HEK293 (cell line): ENCODE results near the gene KCNIP2.

Experiments used
- EGR2 ChIP-seq: fragments of 450-650 bp; formaldehyde crosslinking; IDR thresholded peaks from 2 replicates; pipeline ENCODE4 v1.5.1; 2016; ENCODE audit warnings: low read depth, missing biosample characterization, missing genetic modification characterization
- HOXD13 ChIP-seq: sonication (generic); formaldehyde crosslinking; IDR thresholded peaks from 2 replicates; pipeline ENCODE4 v1.8.0; 2022; ENCODE audit warnings: missing genetic modification reagents, borderline replicate concordance
- KLF10 ChIP-seq: fragments of 450-650 bp; IDR thresholded peaks from 2 replicates; pipeline ENCODE4 v1.5.1; 2018; ENCODE audit warnings: missing biosample characterization, mild to moderate bottlenecking, missing genetic modification characterization
- KLF16 ChIP-seq: fragments of 450-650 bp; formaldehyde crosslinking; IDR thresholded peaks from 2 replicates; pipeline ENCODE4 v1.5.1; 2017; ENCODE audit warnings: missing biosample characterization, missing genetic modification characterization
- KLF7 ChIP-seq: fragments of 450-650 bp; formaldehyde crosslinking; IDR thresholded peaks from 2 replicates; pipeline ENCODE4 v1.5.1; 2016; ENCODE audit warnings: missing biosample characterization, missing genetic modification characterization, borderline replicate concordance
- OVOL3 ChIP-seq: fragments of 450-650 bp; formaldehyde crosslinking; IDR thresholded peaks from 2 replicates; pipeline ENCODE4 v1.5.1; 2016; ENCODE audit warnings: missing biosample characterization, missing genetic modification characterization
- SP2 ChIP-seq: fragments of 450-650 bp; formaldehyde crosslinking; IDR thresholded peaks from 2 replicates; pipeline ENCODE4 v1.5.1; 2016; ENCODE audit warnings: missing biosample characterization, missing genetic modification characterization
- SP7 ChIP-seq: fragments of 450-650 bp; formaldehyde crosslinking; IDR thresholded peaks from 2 replicates; pipeline ENCODE4 v1.5.1; 2016; ENCODE audit warnings: missing biosample characterization, missing genetic modification characterization
- YY1 ChIP-seq: fragments of 450-650 bp; formaldehyde crosslinking; IDR thresholded peaks from 2 replicates; pipeline ENCODE4 v1.5.1; 2018; ENCODE audit warnings: missing biosample characterization, missing genetic modification characterization
- YY2 ChIP-seq: fragments of 450-650 bp; formaldehyde crosslinking; IDR thresholded peaks from 2 replicates; pipeline ENCODE4 v1.5.1; 2016; ENCODE audit warnings: missing biosample characterization, missing genetic modification characterization
- ZFHX2 ChIP-seq: fragments of 450-650 bp; formaldehyde crosslinking; conservative IDR thresholded peaks from 2 replicates; pipeline ENCODE4 v1.5.1; 2016; ENCODE audit warnings: missing biosample characterization, missing genetic modification characterization
- ZFP3 ChIP-seq: fragments of 450-650 bp; formaldehyde crosslinking; IDR thresholded peaks from 2 replicates; pipeline ENCODE4 v1.5.1; 2016; ENCODE audit warnings: low read depth, missing biosample characterization, missing genetic modification characterization
- ZFP69B ChIP-seq: fragments of 450-650 bp; formaldehyde crosslinking; IDR thresholded peaks from 2 replicates; pipeline ENCODE4 v1.5.1; 2016; ENCODE audit warnings: missing biosample characterization, missing genetic modification characterization
- ZNF140 ChIP-seq: fragments of 450-650 bp; formaldehyde crosslinking; IDR thresholded peaks from 2 replicates; pipeline ENCODE4 v1.5.1; 2016; ENCODE audit warnings: missing biosample characterization, missing genetic modification characterization
- ZNF157 ChIP-seq: fragments of 450-650 bp; formaldehyde crosslinking; IDR thresholded peaks from 2 replicates; pipeline ENCODE4 v1.5.1; 2016; ENCODE audit warnings: missing biosample characterization, missing genetic modification characterization
- ZNF202 ChIP-seq: fragments of 450-650 bp; formaldehyde crosslinking; IDR thresholded peaks from 2 replicates; pipeline ENCODE4 v1.5.1; 2016; ENCODE audit warnings: missing biosample characterization, missing genetic modification characterization, borderline replicate concordance
- ZNF280D ChIP-seq: fragments of 450-650 bp; formaldehyde crosslinking; IDR thresholded peaks from 2 replicates; pipeline ENCODE4 v1.5.1; 2016; ENCODE audit warnings: missing biosample characterization, missing genetic modification characterization
- ZNF350 ChIP-seq: fragments of 450-650 bp; formaldehyde crosslinking; IDR thresholded peaks from 2 replicates; pipeline ENCODE4 v1.5.0; 2017; ENCODE audit warnings: missing biosample characterization, mild to moderate bottlenecking, missing genetic modification characterization
- ZNF433 ChIP-seq: fragments of 450-650 bp; formaldehyde crosslinking; IDR thresholded peaks from 2 replicates; pipeline ENCODE4 v1.5.1; 2016; ENCODE audit warnings: missing biosample characterization, missing genetic modification characterization, low read depth
- ZNF449 ChIP-seq: fragments of 450-650 bp; formaldehyde crosslinking; IDR thresholded peaks from 2 replicates; pipeline ENCODE4 v1.5.1; 2017; ENCODE audit warnings: missing biosample characterization, mild to moderate bottlenecking, missing genetic modification characterization, moderate library complexity
- ZNF621 ChIP-seq: fragments of 450-650 bp; formaldehyde crosslinking; IDR thresholded peaks from 2 replicates; pipeline ENCODE4 v1.5.1; 2017; ENCODE audit warnings: missing biosample characterization, missing genetic modification characterization
- ZNF664 ChIP-seq: fragments of 450-650 bp; formaldehyde crosslinking; IDR thresholded peaks from 2 replicates; pipeline ENCODE4 v1.5.1; 2016; ENCODE audit warnings: missing biosample characterization, missing genetic modification characterization
- ZNF677 ChIP-seq: fragments of 450-650 bp; IDR thresholded peaks from 2 replicates; pipeline ENCODE4 v1.5.0; 2018; ENCODE audit warnings: missing biosample characterization, mild to moderate bottlenecking, missing genetic modification characterization, moderate library complexity
- ZNF704 ChIP-seq: fragments of 450-650 bp; formaldehyde crosslinking; IDR thresholded peaks from 2 replicates; pipeline ENCODE4 v1.5.1; 2016; ENCODE audit warnings: missing biosample characterization, missing genetic modification characterization
- ZNF768 ChIP-seq: fragments of 450-650 bp; formaldehyde crosslinking; IDR thresholded peaks from 2 replicates; pipeline ENCODE4 v1.5.1; 2018; ENCODE audit warnings: missing biosample characterization, mild to moderate bottlenecking, missing genetic modification characterization
- TF ChIP-seq, protein P1 (sequence below): fragments of 450-650 bp; formaldehyde crosslinking; IDR thresholded peaks from 2 replicates; pipeline ENCODE4 v1.5.1; 2016; ENCODE audit warnings: missing biosample characterization, missing genetic modification characterization
- TF ChIP-seq, protein P2 (sequence below): fragments of 450-650 bp; formaldehyde crosslinking; IDR thresholded peaks from 2 replicates; pipeline ENCODE4 v1.5.1; 2016; ENCODE audit warnings: missing biosample characterization, missing genetic modification characterization
- TF ChIP-seq, protein P3 (sequence below): fragments of 450-650 bp; formaldehyde crosslinking; IDR thresholded peaks from 2 replicates; pipeline ENCODE4 v1.5.1; 2017; ENCODE audit warnings: missing biosample characterization, missing genetic modification characterization

The KCNIP2 gene

GRCh38 chr10:101839416-101840063, 4.1 kb downstream of the KCNIP2 start (continued):
- TF ChIP-seq ZNF704 (tag by site-specific recombination), result no peak
- TF ChIP-seq, protein P1, sequence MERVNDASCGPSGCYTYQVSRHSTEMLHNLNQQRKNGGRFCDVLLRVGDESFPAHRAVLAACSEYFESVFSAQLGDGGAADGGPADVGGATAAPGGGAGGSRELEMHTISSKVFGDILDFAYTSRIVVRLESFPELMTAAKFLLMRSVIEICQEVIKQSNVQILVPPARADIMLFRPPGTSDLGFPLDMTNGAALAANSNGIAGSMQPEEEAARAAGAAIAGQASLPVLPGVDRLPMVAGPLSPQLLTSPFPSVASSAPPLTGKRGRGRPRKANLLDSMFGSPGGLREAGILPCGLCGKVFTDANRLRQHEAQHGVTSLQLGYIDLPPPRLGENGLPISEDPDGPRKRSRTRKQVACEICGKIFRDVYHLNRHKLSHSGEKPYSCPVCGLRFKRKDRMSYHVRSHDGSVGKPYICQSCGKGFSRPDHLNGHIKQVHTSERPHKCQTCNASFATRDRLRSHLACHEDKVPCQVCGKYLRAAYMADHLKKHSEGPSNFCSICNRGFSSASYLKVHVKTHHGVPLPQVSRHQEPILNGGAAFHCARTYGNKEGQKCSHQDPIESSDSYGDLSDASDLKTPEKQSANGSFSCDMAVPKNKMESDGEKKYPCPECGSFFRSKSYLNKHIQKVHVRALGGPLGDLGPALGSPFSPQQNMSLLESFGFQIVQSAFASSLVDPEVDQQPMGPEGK (tag by site-specific recombination), result peak; percentile 66; the same call in 1 of the 2 replicates
- TF ChIP-seq KLF7 (tag by site-specific recombination), result no peak
- TF ChIP-seq ZNF140, result no peak
- no peak for TF ChIP-seq ZNF621 (tag by site-specific recombination)
- TF ChIP-seq KLF16 (tag by site-specific recombination), result 0 out of 2 replicates have a peak, but pooled peaks have one; percentile 16
- TF ChIP-seq ZFHX2, result peak; percentile 93
- TF ChIP-seq OVOL3, result no peak
- no peak for TF ChIP-seq ZNF664 (tag by site-specific recombination)
- no peak for TF ChIP-seq ZNF280D
- TF ChIP-seq, protein P2, sequence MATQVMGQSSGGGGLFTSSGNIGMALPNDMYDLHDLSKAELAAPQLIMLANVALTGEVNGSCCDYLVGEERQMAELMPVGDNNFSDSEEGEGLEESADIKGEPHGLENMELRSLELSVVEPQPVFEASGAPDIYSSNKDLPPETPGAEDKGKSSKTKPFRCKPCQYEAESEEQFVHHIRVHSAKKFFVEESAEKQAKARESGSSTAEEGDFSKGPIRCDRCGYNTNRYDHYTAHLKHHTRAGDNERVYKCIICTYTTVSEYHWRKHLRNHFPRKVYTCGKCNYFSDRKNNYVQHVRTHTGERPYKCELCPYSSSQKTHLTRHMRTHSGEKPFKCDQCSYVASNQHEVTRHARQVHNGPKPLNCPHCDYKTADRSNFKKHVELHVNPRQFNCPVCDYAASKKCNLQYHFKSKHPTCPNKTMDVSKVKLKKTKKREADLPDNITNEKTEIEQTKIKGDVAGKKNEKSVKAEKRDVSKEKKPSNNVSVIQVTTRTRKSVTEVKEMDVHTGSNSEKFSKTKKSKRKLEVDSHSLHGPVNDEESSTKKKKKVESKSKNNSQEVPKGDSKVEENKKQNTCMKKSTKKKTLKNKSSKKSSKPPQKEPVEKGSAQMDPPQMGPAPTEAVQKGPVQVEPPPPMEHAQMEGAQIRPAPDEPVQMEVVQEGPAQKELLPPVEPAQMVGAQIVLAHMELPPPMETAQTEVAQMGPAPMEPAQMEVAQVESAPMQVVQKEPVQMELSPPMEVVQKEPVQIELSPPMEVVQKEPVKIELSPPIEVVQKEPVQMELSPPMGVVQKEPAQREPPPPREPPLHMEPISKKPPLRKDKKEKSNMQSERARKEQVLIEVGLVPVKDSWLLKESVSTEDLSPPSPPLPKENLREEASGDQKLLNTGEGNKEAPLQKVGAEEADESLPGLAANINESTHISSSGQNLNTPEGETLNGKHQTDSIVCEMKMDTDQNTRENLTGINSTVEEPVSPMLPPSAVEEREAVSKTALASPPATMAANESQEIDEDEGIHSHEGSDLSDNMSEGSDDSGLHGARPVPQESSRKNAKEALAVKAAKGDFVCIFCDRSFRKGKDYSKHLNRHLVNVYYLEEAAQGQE (tag by site-specific recombination), result 0 out of 2 replicates have a peak, but pooled peaks have one; percentile 34
- TF ChIP-seq ZNF350 (tag by site-specific recombination), result no peak
- TF ChIP-seq ZNF677, result no peak
- no peak for TF ChIP-seq ZNF449 (tag by site-specific recombination)
- TF ChIP-seq ZFP3 (tag by site-specific recombination), result no peak
- TF ChIP-seq YY1 (tag by site-specific recombination), result no peak
- TF ChIP-seq ZNF202 (tag by site-specific recombination), result no peak
- no peak for TF ChIP-seq YY2 (tag by site-specific recombination)
- TF ChIP-seq, protein P3, sequence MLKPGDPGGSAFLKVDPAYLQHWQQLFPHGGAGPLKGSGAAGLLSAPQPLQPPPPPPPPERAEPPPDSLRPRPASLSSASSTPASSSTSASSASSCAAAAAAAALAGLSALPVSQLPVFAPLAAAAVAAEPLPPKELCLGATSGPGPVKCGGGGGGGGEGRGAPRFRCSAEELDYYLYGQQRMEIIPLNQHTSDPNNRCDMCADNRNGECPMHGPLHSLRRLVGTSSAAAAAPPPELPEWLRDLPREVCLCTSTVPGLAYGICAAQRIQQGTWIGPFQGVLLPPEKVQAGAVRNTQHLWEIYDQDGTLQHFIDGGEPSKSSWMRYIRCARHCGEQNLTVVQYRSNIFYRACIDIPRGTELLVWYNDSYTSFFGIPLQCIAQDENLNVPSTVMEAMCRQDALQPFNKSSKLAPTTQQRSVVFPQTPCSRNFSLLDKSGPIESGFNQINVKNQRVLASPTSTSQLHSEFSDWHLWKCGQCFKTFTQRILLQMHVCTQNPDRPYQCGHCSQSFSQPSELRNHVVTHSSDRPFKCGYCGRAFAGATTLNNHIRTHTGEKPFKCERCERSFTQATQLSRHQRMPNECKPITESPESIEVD, result no peak
- TF ChIP-seq ZFP69B (tag by site-specific recombination), result no peak
- TF ChIP-seq KLF10 (tag by site-specific recombination), result no peak
- peak; percentile 50 for TF ChIP-seq SP7 (tag by site-specific recombination)
- TF ChIP-seq EGR2 (tag by site-specific recombination), result peak; percentile 85
- TF ChIP-seq ZNF768, result no peak
- no peak for TF ChIP-seq HOXD13 (CRISPR knock-in tag)
- no peak for TF ChIP-seq ZNF433
- peak; percentile 78 for TF ChIP-seq SP2 (tag by site-specific recombination)
- no peak for TF ChIP-seq ZNF157 (tag by site-specific recombination)
